HepG2 (cell line): ENCODE measurements around the gene UTP3. TPM values are rescaled to one million over a fixed set of nuclear protein-coding genes. Genes with fewer than 3 reads are reported as not detected.

ENCODE experiments used
- ATF7-NPFF ChIP-seq: sonication (generic); formaldehyde crosslinking; IDR thresholded peaks from 2 replicates; pipeline ENCODE4 v1.8.1; 2023; ENCODE audit warnings: mild to moderate bottlenecking, low read depth, missing genetic modification reagents, moderate library complexity
- FOXO1 ChIP-seq: sonication (generic); formaldehyde crosslinking; IDR thresholded peaks from 2 replicates; pipeline ENCODE4 v1.4.0; 2020; ENCODE audit warnings: missing genetic modification reagents
- KMT2B ChIP-seq: IDR thresholded peaks from 2 replicates; pipeline ENCODE4 v1.6.1; 2016; ENCODE audit warnings: missing genetic modification reagents, missing compliant biosample characterization
- MXD4 ChIP-seq: IDR thresholded peaks from 2 replicates; pipeline ENCODE4 v1.6.1; 2016; ENCODE audit warnings: mild to moderate bottlenecking, missing biosample characterization, missing genetic modification reagents
- NFIC ChIP-seq: IDR thresholded peaks from 2 replicates; pipeline ENCODE4 v1.6.1; 2012; ENCODE audit warnings: mild to moderate bottlenecking, low read length, inconsistent platforms
- NR2F6 ChIP-seq, 2 experiments: IDR thresholded peaks; 2 replicates each; pipeline ENCODE4 v1.6.1; 2016; ENCODE audit warnings: antibody characterized with exemption in 1 of 2, mild to moderate bottlenecking in 1 of 2
- POLR2A ChIP-seq, 2 experiments: IDR thresholded peaks; 2 replicates each; pipeline ENCODE4 v1.6.1; 2011; ENCODE audit warnings: low read depth in 2 of 2, low read length in 2 of 2, mild to moderate bottlenecking in 1 of 2, moderate library complexity in 1 of 2; ENCODE audit not compliant: insufficient read depth in 1 of 2
- PPARG ChIP-seq: conservative IDR thresholded peaks from 2 replicates; pipeline ENCODE4 v1.6.1; 2016; ENCODE audit warnings: missing biosample characterization, missing genetic modification reagents
- TOE1 ChIP-seq: sonication (generic); formaldehyde crosslinking; IDR thresholded peaks from 2 replicates; pipeline ENCODE4 v1.4.0; 2020; ENCODE audit warnings: mild to moderate bottlenecking, missing genetic modification reagents
- ZFP90 ChIP-seq: sonication (generic); formaldehyde crosslinking; IDR thresholded peaks from 2 replicates; pipeline ENCODE4 v1.8.0; 2022; ENCODE audit warnings: missing genetic modification reagents, mild to moderate bottlenecking, inconsistent platforms, borderline replicate concordance
- ZNF230 ChIP-seq: sonication (generic); formaldehyde crosslinking; IDR thresholded peaks from 2 replicates; pipeline ENCODE4 v1.4.0; 2020; ENCODE audit warnings: mild to moderate bottlenecking, missing genetic modification reagents
- ZNF30 ChIP-seq: sonication (generic); formaldehyde crosslinking; IDR thresholded peaks from 2 replicates; pipeline ENCODE4 v1.5.0; 2020; ENCODE audit warnings: mild to moderate bottlenecking, missing genetic modification reagents
- ZNF572 ChIP-seq: sonication (generic); formaldehyde crosslinking; IDR thresholded peaks from 2 replicates; pipeline ENCODE4 v1.5.1; 2020; ENCODE audit warnings: mild to moderate bottlenecking, missing genetic modification reagents
- ZNF598 ChIP-seq: sonication (generic); formaldehyde crosslinking; IDR thresholded peaks from 2 replicates; pipeline ENCODE4 v1.5.1; 2020; ENCODE audit warnings: mild to moderate bottlenecking, missing genetic modification reagents, borderline replicate concordance
- ZNF761 ChIP-seq: sonication (generic); formaldehyde crosslinking; conservative IDR thresholded peaks from 2 replicates; pipeline ENCODE4 v1.4.0; 2020; ENCODE audit warnings: mild to moderate bottlenecking, missing genetic modification reagents
- ZNF878 ChIP-seq: sonication (generic); formaldehyde crosslinking; IDR thresholded peaks from 2 replicates; pipeline ENCODE4 v1.8.1; 2023; ENCODE audit warnings: mild to moderate bottlenecking, missing genetic modification reagents, moderate library complexity
- ZNF891 ChIP-seq: sonication (generic); formaldehyde crosslinking; IDR thresholded peaks from 2 replicates; pipeline ENCODE4 v1.5.0; 2020; ENCODE audit warnings: mild to moderate bottlenecking, missing genetic modification reagents
- ZSCAN9 ChIP-seq: IDR thresholded peaks from 2 replicates; pipeline ENCODE4 v1.6.1; 2016; ENCODE audit warnings: borderline replicate concordance
- polyA plus RNA-seq, 8 experiments: library from polyadenylated mRNA; depleted of rRNA in 3 of 8; stranded (reverse) in 7 of 8; unstranded in 1 of 8; fragments of >200 nt; fragmentation: Illumina TruSeq in 4 of 8; extraction: Trizol in 4 of 8; gene quantifications; 2 replicates each; pipeline versions ENCODE4 v1.2.1 to v1.2.3, GENCODE V29; 2011 to 2016; ENCODE audit warnings: low read depth in 4 of 8, missing spikeins in 1 of 8, mixed read lengths in 1 of 8; ENCODE audit not compliant: insufficient read depth in 1 of 8
- total RNA-seq, 5 experiments: library from RNA; depleted of rRNA; stranded (reverse); fragments of >200 nt; fragmentation: Illumina TruSeq; extraction: Trizol; gene quantifications; 2 replicates each; pipeline ENCODE4 v1.2.3, GENCODE V29; 2016; ENCODE audit warnings: low read depth in 1 of 5
- TF ChIP-seq, protein P1 (sequence below): sonication (generic); formaldehyde crosslinking; IDR thresholded peaks from 2 replicates; pipeline ENCODE4 v1.9.0; 2021; ENCODE audit warnings: missing genetic modification reagents, borderline replicate concordance
- TF ChIP-seq, protein P2 (sequence below): IDR thresholded peaks from 2 replicates; pipeline ENCODE4 v1.6.1; 2016; ENCODE audit warnings: missing compliant biosample characterization, missing genetic modification reagents, borderline replicate concordance
- TF ChIP-seq, protein P3 (sequence below): sonication (generic); formaldehyde crosslinking; IDR thresholded peaks from 2 replicates; pipeline ENCODE4 v1.5.0; 2020; ENCODE audit warnings: missing genetic modification reagents
- TF ChIP-seq, protein P4 (sequence below): sonication (generic); formaldehyde crosslinking; IDR thresholded peaks from 2 replicates; pipeline ENCODE4 v1.8.0; 2022; ENCODE audit warnings: mild to moderate bottlenecking, missing genetic modification reagents; ENCODE audit not compliant: insufficient replicate concordance

Gene UTP3
- total and polyA plus RNA-seq, 2 of the 13 experiments (the other 11 are each of a cell fraction or from before 2014, with no cell fraction given): 6.9 to 19.5 TPM

DNA sequence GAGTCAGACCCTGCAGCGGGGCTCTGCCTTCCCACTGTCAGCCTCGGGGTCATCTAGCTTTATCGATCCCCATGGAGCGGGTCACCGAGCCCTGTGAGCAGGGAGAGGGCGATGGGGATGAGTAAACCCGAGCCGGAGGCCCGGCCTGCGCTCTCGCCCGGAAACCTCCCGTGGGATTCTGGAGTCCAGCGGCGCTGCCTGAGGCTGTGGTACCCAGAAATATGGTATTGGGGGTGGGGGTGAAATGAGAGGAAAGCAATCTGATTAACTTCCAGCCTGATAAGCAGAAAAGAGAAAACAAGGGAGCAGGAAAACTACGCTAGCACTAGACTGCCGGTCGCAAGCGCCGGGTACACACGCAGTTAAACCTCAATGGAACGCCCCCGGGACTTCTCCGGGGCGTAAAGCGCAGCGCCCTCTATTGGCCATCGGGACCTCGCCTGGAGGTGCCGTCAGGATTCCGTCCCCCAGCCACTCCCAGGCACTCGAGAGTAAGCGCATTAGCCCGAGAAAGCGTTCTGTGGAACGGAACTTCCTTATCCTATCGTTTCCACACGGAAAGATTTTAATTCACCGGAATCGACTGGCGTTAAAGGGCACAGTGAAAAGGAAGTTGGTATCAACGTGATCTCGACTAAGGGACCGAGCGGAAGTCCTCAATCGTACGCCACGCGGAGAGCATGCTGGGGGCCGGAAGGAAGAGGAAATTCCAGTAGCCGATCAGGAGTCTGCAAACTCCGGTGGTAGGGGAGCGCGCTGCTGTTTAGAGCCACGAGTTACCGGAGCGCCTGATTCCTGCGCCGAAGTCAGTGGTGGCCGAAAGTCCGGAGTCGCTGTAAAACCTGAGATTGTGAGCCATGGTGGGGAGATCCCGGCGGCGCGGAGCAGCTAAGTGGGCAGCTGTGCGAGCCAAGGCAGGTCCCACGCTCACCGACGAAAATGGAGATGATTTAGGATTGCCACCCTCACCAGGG, at the start of gene UTP3 (continued):
- TF ChIP-seq, protein P1, sequence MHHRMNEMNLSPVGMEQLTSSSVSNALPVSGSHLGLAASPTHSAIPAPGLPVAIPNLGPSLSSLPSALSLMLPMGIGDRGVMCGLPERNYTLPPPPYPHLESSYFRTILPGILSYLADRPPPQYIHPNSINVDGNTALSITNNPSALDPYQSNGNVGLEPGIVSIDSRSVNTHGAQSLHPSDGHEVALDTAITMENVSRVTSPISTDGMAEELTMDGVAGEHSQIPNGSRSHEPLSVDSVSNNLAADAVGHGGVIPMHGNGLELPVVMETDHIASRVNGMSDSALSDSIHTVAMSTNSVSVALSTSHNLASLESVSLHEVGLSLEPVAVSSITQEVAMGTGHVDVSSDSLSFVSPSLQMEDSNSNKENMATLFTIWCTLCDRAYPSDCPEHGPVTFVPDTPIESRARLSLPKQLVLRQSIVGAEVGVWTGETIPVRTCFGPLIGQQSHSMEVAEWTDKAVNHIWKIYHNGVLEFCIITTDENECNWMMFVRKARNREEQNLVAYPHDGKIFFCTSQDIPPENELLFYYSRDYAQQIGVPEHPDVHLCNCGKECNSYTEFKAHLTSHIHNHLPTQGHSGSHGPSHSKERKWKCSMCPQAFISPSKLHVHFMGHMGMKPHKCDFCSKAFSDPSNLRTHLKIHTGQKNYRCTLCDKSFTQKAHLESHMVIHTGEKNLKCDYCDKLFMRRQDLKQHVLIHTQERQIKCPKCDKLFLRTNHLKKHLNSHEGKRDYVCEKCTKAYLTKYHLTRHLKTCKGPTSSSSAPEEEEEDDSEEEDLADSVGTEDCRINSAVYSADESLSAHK (CRISPR knock-in tag): no peak
- no peak for TF ChIP-seq ATF7-NPFF (CRISPR knock-in tag)
- TF ChIP-seq KMT2B (CRISPR knock-in tag): peak; percentile 96
- TF ChIP-seq, protein P2, sequence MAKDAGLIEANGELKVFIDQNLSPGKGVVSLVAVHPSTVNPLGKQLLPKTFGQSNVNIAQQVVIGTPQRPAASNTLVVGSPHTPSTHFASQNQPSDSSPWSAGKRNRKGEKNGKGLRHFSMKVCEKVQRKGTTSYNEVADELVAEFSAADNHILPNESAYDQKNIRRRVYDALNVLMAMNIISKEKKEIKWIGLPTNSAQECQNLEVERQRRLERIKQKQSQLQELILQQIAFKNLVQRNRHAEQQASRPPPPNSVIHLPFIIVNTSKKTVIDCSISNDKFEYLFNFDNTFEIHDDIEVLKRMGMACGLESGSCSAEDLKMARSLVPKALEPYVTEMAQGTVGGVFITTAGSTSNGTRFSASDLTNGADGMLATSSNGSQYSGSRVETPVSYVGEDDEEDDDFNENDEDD (CRISPR knock-in tag): peak; percentile 76; the same call in 1 of the 2 replicates
- TF ChIP-seq MXD4 (CRISPR knock-in tag): peak; percentile 36; the same call in 1 of the 2 replicates
- peak; percentile 43; the same call in 1 of the 2 replicates for TF ChIP-seq ZSCAN9 (CRISPR knock-in tag)
- TF ChIP-seq NFIC: 0 out of 2 replicates have a peak, but pooled peaks have one; percentile 68
- TF ChIP-seq ZNF878: peak; percentile 74; the same call in 1 of the 2 replicates
- no peak for TF ChIP-seq ZNF761 (CRISPR knock-in tag)
- TF ChIP-seq TOE1: no peak
- TF ChIP-seq ZNF598 (CRISPR knock-in tag): peak; percentile 72
- TF ChIP-seq, protein P3, sequence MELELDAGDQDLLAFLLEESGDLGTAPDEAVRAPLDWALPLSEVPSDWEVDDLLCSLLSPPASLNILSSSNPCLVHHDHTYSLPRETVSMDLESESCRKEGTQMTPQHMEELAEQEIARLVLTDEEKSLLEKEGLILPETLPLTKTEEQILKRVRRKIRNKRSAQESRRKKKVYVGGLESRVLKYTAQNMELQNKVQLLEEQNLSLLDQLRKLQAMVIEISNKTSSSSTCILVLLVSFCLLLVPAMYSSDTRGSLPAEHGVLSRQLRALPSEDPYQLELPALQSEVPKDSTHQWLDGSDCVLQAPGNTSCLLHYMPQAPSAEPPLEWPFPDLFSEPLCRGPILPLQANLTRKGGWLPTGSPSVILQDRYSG (CRISPR knock-in tag): no peak
- TF ChIP-seq ZNF30: no peak
- peak; percentile 60 for TF ChIP-seq ZNF891 (CRISPR knock-in tag)
- peak; percentile 36 for TF ChIP-seq NR2F6 (IDR thresholded peaks at IDR 0.05)
- peak; percentile 68; the same call in 1 of the 2 replicates for TF ChIP-seq NR2F6 (CRISPR knock-in tag; IDR thresholded peaks at IDR 0.05)
- TF ChIP-seq ZFP90 (CRISPR knock-in tag): no peak; the same call in 1 of the 2 replicates
- peak; percentile 71; the same call in 1 of the 2 replicates for TF ChIP-seq ZNF230
- TF ChIP-seq, protein P4, sequence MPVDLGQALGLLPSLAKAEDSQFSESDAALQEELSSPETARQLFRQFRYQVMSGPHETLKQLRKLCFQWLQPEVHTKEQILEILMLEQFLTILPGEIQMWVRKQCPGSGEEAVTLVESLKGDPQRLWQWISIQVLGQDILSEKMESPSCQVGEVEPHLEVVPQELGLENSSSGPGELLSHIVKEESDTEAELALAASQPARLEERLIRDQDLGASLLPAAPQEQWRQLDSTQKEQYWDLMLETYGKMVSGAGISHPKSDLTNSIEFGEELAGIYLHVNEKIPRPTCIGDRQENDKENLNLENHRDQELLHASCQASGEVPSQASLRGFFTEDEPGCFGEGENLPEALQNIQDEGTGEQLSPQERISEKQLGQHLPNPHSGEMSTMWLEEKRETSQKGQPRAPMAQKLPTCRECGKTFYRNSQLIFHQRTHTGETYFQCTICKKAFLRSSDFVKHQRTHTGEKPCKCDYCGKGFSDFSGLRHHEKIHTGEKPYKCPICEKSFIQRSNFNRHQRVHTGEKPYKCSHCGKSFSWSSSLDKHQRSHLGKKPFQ: peak; percentile 85
- peak; percentile 71 for TF ChIP-seq PPARG (CRISPR knock-in tag)
- TF ChIP-seq ZNF572 (CRISPR knock-in tag): 0 out of 2 replicates have a peak, but pooled peaks have one; percentile 87
- peak; percentile 83 to 90 for TF ChIP-seq POLR2A (IDR thresholded peaks at IDR 0.05; ENCODE audit: insufficient read depth in 1 of 2, low read depth in 2 of 2, low read length in 2 of 2)
- TF ChIP-seq FOXO1 (CRISPR knock-in tag): peak; percentile 2; the same call in 1 of the 2 replicates
